ENCODE measurements around the gene C5AR1. TPM values are rescaled to one million over a fixed set of nuclear protein-coding genes. Genes with fewer than 3 reads are reported as not detected.
A peak's percentile ranks its signal among the peaks of the same experiment; 100 is the strongest.
"Not testable (repeated sequence)": the region's sequence is repeated elsewhere in the genome, so short reads cannot be mapped to it uniquely, and the experiment has no call there.

C5AR1 gene
- total and polyA plus RNA-seq, 4 donors: 1.8 to 5.3 (median 3.2) TPM

- TF ChIP-seq NR2F2 (IDR thresholded peaks at IDR 0.05) (no peak), FOXA1 (IDR thresholded peaks at IDR 0.05) (no peak), JUND (IDR thresholded peaks at IDR 0.05) (no peak), MAX (IDR thresholded peaks at IDR 0.05) (no peak), HNF4A (conservative IDR thresholded peaks at IDR 0.05) (no peak), ZBTB33 (IDR thresholded peaks at IDR 0.05) (no peak)
These were observed 33.6 kb downstream of the C5AR1 start (continued) for GRCh38 chr19:47343194-47343802.

- Histone ChIP-seq H3K9ac (ENCODE audit: low read depth in 1 of 2, low read length in 2 of 2) (no peak overlapping the region), H3K27ac (ENCODE audit: low read depth in 1 of 2, low read length in 2 of 2) (no peak overlapping the region), H3K27me3 (ENCODE audit: control insufficient read depth in 4 of 4, insufficient read depth in 4 of 4, low read length in 3 of 4) (no peaks in the 10 kb centered on the region), H3K4me1 (ENCODE audit: control insufficient read depth in 4 of 4, insufficient read depth in 4 of 4, low read length in 3 of 4) (peaks cover 0 to 2% (median under 1%) of the 10 kb centered on the region in 4 donors), H3K4me3 (ENCODE audit: low read depth in 1 of 3, low read length in 3 of 3) (no peak overlapping the region), H3K36me3 (ENCODE audit: control insufficient read depth in 4 of 4, insufficient read depth in 3 of 4, low read depth in 1 of 4, low read length in 3 of 4) (no peaks in the 10 kb centered on the region), H3K9me3 (ENCODE audit: control insufficient read depth in 4 of 4, low read length in 3 of 4) (no peaks in the 10 kb centered on the region)
- no peak for DNase-seq (ENCODE audit: low spot score)
- no peak for TF ChIP-seq RAD21 (IDR thresholded peaks at IDR 0.05)
- TF ChIP-seq SP1 (IDR thresholded peaks at IDR 0.05): no peak
- no peak for TF ChIP-seq TAF1 (conservative IDR thresholded peaks at IDR 0.05)
- TF ChIP-seq NR2F2 (IDR thresholded peaks at IDR 0.05): no peak
- WGBS: 79% methylated on average over 1 of the region's 1 CpG
These were observed 34.8 kb downstream of the C5AR1 start for GRCh38 chr19:47344425-47344824.

- DNase-seq (ENCODE audit: low spot score); H3K9me3 ChIP-seq (ENCODE audit: control insufficient read depth in 4 of 4, low read length in 3 of 4); H3K27ac ChIP-seq (ENCODE audit: low read depth in 1 of 2, low read length in 2 of 2); H3K27me3 ChIP-seq (ENCODE audit: control insufficient read depth in 4 of 4, insufficient read depth in 4 of 4, low read length in 3 of 4); H3K36me3 ChIP-seq (ENCODE audit: control insufficient read depth in 4 of 4, insufficient read depth in 3 of 4, low read depth in 1 of 4, low read length in 3 of 4); H3K4me3 ChIP-seq (ENCODE audit: low read depth in 1 of 3, low read length in 3 of 3); H3K9ac ChIP-seq (ENCODE audit: low read depth in 1 of 2, low read length in 2 of 2): not testable (repeated sequence)
- peaks cover 2 to 10% (median 7%) of the 10 kb centered on the region in 4 donors for H3K4me1 ChIP-seq (ENCODE audit: control insufficient read depth in 4 of 4, insufficient read depth in 4 of 4, low read length in 3 of 4)
- WGBS: 94% methylated on average over 6 of the region's 6 CpGs
These were observed 36.4 kb downstream of the C5AR1 start for GRCh38 chr19:47346024-47346423.

- peaks cover 0 to 3% (median 1%) of the 10 kb centered on the region in 4 donors for H3K36me3 ChIP-seq (ENCODE audit: control insufficient read depth in 4 of 4, insufficient read depth in 3 of 4, low read depth in 1 of 4, low read length in 3 of 4)
- peak within 1 kb of the TSS; percentile 30 to 73 for H3K27ac ChIP-seq (ENCODE audit: low read depth in 1 of 2, low read length in 2 of 2)
- H3K4me3 ChIP-seq (ENCODE audit: low read depth in 1 of 3, low read length in 3 of 3): peak within 1 kb of the TSS; percentile 64 to 99 (median 83)
- peak; percentile 99 for DNase-seq (ENCODE audit: low spot score)
- H3K9ac ChIP-seq (ENCODE audit: low read depth in 1 of 2, low read length in 2 of 2): peak within 1 kb of the TSS; percentile 73 to 93
- H3K9me3 ChIP-seq (ENCODE audit: control insufficient read depth in 4 of 4, low read length in 3 of 4): no peaks in the 10 kb centered on the region
- peaks cover 2 to 24% (median 16%) of the 10 kb centered on the region in 4 donors for H3K4me1 ChIP-seq (ENCODE audit: control insufficient read depth in 4 of 4, insufficient read depth in 4 of 4, low read length in 3 of 4)
- 4% methylated on average over 63 of the region's 63 CpGs for WGBS
- H3K27me3 ChIP-seq (ENCODE audit: control insufficient read depth in 4 of 4, insufficient read depth in 4 of 4, low read length in 3 of 4): no peaks in the 10 kb centered on the region
- TF ChIP-seq GABPA (IDR thresholded peaks at IDR 0.05 in 1 of 2, conservative IDR thresholded peaks at IDR 0.05 in 1 of 2): peak in 1 of 2 donors; percentile 88
- TF ChIP-seq ATF3 (IDR thresholded peaks at IDR 0.05): no peak
- TF ChIP-seq YY1 (IDR thresholded peaks at IDR 0.05): peak; percentile 86
- TF ChIP-seq RAD21 (IDR thresholded peaks at IDR 0.05): peak; percentile 68 to 79
- peak in 1 of 2 donors; percentile 37 for TF ChIP-seq RXRA (IDR thresholded peaks at IDR 0.05)
- TF ChIP-seq HNF4A (conservative IDR thresholded peaks at IDR 0.05): peak in 1 of 2 donors; percentile 6
- TF ChIP-seq MAX (IDR thresholded peaks at IDR 0.05): peak; percentile 96
- TF ChIP-seq CTCF (IDR thresholded peaks at IDR 0.05; ENCODE audit: low read depth, low read length, missing input control): peak; percentile 100
- TF ChIP-seq SP1 (IDR thresholded peaks at IDR 0.05): peak; percentile 81
- TF ChIP-seq REST (IDR thresholded peaks at IDR 0.05): no peak
These were observed 39.4 kb downstream of the C5AR1 start, which contains the start of gene DHX34 for GRCh38 chr19:47348819-47349795. DHX34 (plus strand) TSS chr19:47349315; CDS start chr19:47353031, 3,716 bp downstream.

Measured in liver (tissue), 9 donors.